HG02943 (cell line): ENCODE measurements around the gene TNFRSF4.
"Not testable (repeated sequence)": the region's sequence is repeated elsewhere in the genome, so short reads cannot be mapped to it uniquely, and the experiment has no call there.

Experiments
- ATAC-seq: cut with Tn5 transposase; IDR thresholded peaks from one replicate; pipeline ENCODE4 v1.9.1; 2021; ENCODE audit warnings: mild to moderate bottlenecking, low read depth, moderate library complexity; ENCODE audit not compliant: unreplicated experiment

Gene TNFRSF4

GRCh38 chr1:1213345-1214265, at the start of gene TNFRSF4:
Gene TNFRSF4 (minus strand): TSS chr1:1214153. CDS start chr1:1214127, 26 bp downstream.
- no peak for ATAC-seq

DNA sequence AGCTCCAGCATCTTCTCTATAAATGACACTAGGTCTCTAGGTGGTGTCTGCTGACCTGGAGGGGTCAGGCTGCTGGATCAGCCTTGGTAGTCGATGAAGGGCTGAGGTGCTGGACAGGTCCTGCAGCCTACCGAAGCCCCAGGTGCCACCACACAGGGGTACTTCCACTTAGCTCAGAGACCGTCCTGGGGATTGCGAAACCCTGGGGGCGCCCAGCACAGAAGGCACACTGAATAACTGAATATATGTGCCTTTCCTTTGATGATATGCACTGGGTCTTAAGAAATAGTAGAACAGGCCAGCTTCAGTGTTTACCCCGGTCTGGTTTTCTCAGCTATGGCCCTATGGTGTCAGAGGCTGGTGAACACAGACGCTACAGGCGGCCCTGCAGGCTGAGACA, 48.8 kb upstream of the TNFRSF4 start:
- ATAC-seq: no peak

- no peak for ATAC-seq
These were observed 48.1 kb upstream of the TNFRSF4 start for GRCh38 chr1:1262071-1262470.

- ATAC-seq: no peak
These were observed 47.0 kb upstream of the TNFRSF4 start for GRCh38 chr1:1260843-1261560.

DNA sequence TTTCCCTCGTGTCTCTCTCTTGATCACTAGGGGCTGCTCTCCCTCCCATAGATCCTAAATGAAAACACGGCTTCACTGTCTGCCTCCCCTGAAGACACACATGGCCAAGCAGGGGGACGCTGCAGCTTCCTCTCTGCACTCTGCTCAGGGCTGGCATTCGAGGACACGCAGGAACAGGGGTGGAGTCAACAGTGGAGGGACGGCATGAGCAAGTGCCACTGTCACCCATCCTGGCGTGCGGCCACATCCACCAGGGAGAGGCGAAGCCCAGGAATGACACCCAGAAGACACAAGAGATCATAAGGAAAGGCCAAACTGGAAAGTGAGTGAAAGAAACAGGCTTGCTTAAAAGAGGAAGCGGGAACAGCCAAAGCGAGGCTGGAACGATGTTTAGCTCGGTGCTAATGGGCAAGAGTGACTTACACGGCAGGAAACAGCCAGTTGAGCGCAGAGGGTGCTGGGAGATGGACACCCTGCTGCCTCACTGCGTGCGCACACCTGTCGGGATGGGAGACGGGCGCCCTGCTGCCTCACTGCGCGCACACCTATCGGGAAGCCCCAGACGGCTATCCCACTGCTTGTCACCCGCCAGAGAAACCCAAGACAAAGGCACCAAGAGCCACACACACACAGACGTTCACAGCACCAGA, 46.1 kb upstream of the TNFRSF4 start:
- no peak for ATAC-seq

DNA sequence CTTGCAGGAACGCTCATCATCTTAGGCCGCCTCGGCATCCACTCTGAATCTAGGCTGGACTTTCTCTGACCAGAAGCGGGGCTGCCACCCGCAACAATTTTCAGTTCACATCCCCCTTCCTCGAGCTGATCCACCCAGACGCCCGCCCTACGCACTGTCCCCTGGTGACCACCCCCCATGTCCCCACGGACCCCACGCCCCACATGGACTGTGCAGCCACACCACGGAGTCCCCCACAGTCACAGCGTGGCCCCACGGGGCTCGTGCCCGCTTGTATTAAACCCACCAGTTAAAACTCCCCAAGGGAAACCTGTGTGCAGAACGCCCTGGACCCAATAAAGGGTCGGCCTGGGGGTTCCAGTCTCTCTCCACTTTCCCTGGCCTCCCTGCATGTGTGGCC, 45.6 kb upstream of the TNFRSF4 start:
- no peak for ATAC-seq

DNA sequence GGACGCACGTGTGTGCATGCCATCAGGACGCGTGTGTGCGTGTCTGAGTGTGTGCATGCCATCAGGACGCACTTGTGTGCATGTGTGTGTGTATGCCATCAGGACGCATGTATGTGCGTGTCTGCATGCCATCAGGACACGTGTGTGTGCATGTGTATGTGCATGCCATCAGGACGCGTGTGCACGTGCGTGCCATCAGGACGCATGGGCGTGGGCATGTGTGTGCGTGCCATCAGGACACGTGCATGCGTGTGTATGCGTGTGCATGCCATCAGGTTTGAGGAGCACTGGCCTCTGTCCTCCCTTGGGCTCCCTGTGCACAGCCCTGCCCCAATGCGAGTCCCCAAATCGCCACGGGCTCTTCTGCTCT, 45.2 kb upstream of the TNFRSF4 start:
- no peak for ATAC-seq

DNA sequence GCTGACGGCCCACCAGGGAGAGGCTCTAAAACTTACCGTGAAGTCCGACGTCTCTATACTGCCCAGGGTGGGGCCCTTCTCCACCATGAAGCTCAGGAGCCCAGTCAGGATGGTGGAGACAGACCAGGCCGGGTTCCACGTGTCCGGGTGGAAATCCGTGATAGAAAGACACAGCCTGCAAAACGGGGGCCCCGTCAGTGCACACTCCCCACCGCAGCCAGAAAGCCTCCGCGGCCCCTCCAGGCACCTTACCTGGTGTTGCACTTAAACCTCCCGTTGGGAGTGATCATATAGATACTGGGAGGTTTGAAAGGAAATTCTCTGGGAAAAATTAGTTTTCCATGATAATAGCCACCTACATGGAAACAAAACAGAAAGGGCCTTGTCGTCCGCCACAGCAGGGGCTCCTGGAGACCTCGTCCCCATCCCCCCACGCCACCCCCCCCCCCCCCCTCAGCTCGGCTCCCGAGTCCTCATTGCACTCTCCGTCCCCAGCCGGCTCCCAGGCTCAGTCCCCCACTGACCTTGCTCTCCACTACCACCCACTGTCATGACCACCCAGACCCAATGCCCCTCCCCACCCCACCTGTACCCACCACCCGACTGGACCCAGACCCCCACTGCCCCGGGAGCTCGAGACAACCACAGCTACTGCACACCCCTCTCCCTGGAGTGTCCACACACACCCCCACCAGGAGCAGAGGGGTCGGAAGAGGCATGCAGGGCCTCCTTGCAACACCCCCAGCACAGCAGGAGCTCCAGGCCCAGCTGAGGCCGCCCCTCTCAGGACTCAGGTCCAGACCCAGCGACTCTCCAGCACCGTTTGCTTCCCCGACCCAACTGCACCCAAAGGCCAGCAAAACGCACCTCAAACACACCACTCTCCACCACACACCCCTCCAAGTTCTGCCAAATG, 43.3 kb upstream of the TNFRSF4 start:
- no peak for ATAC-seq

GRCh38 chr1:1255611-1256010, 41.7 kb upstream of the TNFRSF4 start:
- no peak for ATAC-seq

GRCh38 chr1:1255078-1255477, 41.1 kb upstream of the TNFRSF4 start:
- ATAC-seq: no peak

DNA sequence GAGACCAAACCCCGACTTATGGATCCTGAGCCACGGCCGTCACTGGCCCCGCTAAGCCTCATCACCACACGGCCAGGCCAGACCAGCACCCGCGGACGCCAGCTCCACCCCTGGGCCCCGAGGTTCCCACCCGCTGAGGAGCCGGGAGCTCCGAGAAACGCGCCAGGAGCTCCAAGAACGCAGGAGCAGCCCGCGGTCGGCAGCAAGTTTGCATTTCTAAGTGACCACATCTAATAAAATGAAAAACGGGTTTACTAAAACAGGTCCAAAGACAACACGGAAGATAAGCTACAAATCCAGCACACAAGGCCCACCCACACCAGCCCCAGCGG, 40.7 kb upstream of the TNFRSF4 start:
- ATAC-seq: no peak

DNA sequence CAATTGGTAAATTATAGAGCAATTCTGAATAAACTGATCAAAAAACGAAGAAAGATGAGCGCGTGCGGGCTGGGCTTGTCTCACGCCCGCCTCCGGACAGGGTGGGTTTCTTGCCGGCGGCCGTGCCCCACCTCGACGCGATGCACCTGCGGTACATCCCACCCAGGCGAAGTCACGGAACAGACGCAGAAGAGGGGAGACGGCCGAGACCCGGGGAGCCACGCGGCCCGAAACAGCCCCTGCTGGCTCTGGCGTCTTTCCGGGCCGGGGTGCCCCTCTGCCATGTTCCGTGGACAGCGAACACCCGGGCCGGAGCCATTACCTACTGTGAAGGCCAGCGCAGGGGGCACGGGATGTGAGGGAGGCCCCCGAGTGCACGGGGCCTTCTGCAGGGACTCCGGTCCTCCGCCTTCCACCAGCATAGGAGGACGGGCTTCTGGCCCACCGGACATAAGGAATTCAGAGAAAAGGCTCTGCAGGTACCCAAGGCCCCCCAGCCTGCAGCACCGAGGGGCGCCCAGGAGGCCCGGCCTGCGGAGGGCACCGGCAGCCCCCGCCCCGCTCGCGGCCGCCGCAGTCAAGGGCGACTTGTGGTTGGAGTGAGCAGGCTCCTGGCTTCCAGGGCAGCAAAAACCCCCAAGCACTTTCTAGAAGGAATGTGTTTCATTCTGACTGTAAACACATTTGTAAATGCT, 40.2 kb upstream of the TNFRSF4 start:
- ATAC-seq: no peak

DNA sequence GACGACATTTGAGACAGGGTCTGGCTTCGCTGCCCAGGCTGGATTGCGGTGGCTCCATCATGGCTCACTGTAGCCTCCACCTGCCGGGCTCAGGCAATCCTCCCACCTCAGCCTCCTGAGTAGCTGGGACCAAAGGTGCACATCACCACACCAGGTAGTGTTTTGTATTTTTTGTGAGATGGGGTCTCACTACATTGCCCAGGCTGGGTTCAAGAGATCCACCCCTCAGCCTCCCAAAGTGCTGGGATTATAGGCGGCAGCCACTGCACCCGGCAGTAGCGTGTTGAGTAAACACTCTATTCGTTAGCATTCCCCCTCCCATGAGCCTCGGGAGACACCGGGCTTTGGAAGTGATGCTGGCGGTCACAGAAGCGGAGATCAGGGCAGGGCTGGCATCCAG, 39.4 kb upstream of the TNFRSF4 start:
- ATAC-seq: no peak

- ATAC-seq: no peak
These were observed 36.9 kb upstream of the TNFRSF4 start for GRCh38 chr1:1250786-1251284.

DNA sequence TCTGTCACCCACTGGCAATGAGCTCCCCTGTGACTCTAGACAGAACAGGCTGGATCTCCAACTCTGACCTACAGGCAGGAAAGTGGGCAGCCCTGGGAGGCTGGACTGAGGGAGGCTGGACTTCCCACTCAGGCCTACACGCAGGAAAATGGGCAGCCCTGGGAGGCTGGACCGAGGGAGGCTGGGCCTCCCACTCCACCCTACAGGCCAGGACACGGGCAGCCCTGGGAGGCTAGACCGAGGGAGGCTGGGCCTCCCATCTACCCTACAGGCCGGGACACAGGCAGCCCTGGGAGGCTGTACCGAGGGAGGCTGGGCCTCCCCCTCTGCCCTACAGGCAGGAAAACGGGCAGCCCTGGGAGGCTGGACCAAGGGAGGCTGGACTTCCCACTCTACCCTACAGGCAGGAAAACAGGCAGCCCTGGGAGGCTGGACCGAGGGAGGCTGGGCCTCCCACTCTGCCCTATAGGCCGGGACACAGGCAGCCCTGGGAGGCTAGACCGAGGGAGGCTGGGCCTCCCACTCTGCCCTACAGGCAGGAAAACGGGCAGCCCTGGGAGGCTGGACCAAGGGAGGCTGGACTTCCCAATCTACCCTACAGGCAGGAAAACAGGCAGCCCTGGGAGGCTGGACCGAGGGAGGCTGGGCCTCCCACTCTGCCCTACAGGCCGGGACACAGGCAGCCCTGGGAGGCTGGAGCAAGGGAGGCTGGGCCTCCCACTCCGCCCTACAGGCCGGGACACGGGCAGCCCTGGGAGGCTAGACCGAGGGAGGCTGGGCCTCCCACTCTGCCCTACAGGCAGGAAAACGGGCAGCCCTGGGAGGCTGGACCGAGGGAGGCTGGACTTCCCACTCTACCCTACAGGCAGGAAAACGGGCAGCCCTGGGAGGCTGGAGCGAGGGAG, 34.3 kb upstream of the TNFRSF4 start:
- ATAC-seq: not testable (repeated sequence)

GRCh38 chr1:1247341-1247913, 33.5 kb upstream of the TNFRSF4 start:
- no peak for ATAC-seq

GRCh38 chr1:1246577-1247340, 32.8 kb upstream of the TNFRSF4 start, which contains the start of gene C1QTNF12:
Gene C1QTNF12 (minus strand): TSS chr1:1246722. CDS start chr1:1246690, 32 bp downstream.
- no peak for ATAC-seq
